NK-92 treated with Interleukin-12 subunit alpha and Interleukin-12 subunit beta, amount 100 ng/mL, for 24 hours (cell line): Measurements from ENCODE around the gene NUPR1.
"Not testable (repeated sequence)": the region's sequence is repeated elsewhere in the genome, so short reads cannot be mapped to it uniquely, and the experiment has no call there.

Source experiments
- DNase-seq: peaks from one replicate; lab custom pipeline; 2025; lab: John Stamatoyannopoulos, UW

The NUPR1 gene

GRCh38 chr16:28498666-28499381 lies 40.0 kb downstream of the NUPR1 start:
- no peak for DNase-seq

- DNase-seq: no peak
These were observed 40.7 kb downstream of the NUPR1 start for GRCh38 chr16:28497861-28498599.

- DNase-seq: no peak
These were observed 41.4 kb downstream of the NUPR1 start for GRCh38 chr16:28497386-28497785.

GRCh38 chr16:28496844-28497243 lies 41.9 kb downstream of the NUPR1 start:
- DNase-seq: no peak

DNA sequence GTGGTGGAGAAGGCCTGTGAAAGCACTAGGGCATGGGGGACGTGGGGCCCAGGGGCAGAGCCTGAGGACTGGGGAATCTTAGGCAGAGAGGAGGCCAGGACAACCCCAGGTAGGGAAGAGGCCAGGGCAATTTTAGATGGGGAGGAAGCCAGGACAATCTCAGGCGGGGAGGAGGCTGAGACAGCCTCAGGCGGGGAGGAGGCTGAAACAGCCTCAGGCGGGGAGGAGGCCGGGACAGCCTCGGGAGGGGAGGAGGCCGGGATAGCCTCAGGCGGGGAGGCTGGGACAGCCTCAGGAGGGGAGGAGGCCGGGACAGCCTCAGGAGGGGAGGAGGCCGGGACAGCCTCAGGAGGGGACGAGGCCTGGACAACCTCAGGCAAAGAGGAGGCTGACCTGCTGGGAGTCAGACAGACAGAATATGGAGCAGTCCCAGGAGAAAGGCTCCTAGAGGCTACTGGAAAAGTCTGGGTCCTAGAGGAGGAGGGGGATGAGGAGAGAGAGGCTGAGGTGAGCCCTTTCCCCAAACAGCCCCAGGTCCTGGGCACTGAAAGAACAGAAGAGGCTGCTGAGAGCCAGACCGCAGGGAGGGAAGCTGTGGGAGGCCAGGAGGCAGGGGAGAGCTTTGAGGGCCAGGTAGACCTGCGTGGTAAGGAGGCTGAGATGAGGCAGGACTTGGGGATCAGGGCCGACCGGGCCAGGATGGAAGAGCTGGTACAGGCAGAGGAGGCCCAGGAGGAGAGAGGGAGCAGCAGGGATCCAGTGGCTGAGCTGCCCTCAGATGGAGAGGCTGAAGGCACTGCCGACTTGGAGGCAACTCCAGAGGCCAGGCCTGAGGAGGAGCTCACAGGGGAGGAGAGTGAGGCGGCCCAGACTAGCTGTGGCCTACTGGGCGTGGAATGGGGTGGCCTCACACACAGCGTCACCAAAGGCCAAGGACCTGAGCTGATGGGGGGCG lies 42.7 kb downstream of the NUPR1 start:
- no peak for DNase-seq

GRCh38 chr16:28495098-28495793 lies 43.5 kb downstream of the NUPR1 start:
- DNase-seq: no peak

- DNase-seq: peak; percentile 87
These were observed 44.5 kb downstream of the NUPR1 start, which contains the start of gene APOBR for GRCh38 chr16:28494121-28494851. Gene APOBR (plus strand): TSS chr16:28494643. CDS start chr16:28494682, 39 bp downstream.

GRCh38 chr16:28492511-28492910 lies 46.3 kb downstream of the NUPR1 start:
- no peak for DNase-seq

GRCh38 chr16:28491970-28492474 lies 46.8 kb downstream of the NUPR1 start, which contains the start of gene CLN3:
Gene CLN3 (minus strand): TSS chr16:28492074. CDS start chr16:28491759, 315 bp downstream.
- DNase-seq: peak; percentile 88

GRCh38 chr16:28491230-28491969 lies 47.4 kb downstream of the NUPR1 start:
- DNase-seq: no peak

GRCh38 chr16:28486266-28486665 lies 52.5 kb downstream of the NUPR1 start:
- DNase-seq: no peak

GRCh38 chr16:28483361-28483760 lies 55.4 kb downstream of the NUPR1 start:
- DNase-seq: not testable (repeated sequence)
